ENCODE measurements around the gene POC1A.
A peak's percentile ranks its signal among the peaks of the same experiment; 100 is the strongest.

POC1A gene

DNA sequence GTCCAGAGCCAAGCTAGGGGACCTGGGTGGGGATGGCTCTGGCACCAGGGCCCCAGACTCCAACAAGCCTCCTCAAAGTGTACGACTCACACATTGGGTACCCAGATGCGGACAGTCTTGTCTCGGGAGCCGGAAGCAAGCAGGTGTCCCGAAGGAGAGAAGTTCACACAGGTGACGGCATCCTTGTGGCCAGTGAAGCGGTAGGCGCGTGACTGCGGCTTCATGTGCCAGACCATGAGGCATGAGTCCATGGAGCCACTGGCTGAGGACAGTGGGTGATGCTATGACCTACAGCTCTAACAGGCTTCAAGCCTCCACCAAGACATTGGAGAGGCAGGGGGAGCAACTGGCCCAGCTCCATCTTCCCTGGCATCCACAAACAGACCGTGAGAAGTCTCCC is 4.5 kb downstream of the POC1A start:
- Histone ChIP-seq H3K4me1 (ENCODE audit: control insufficient read depth, insufficient read depth, low read length) (peaks cover 9% of the 10 kb centered on the region), H3K9ac (ENCODE audit: low read length) (no peak overlapping the region), H3K9me3 (ENCODE audit: control insufficient read depth, low read length) (no peaks in the 10 kb centered on the region), H3K36me3 (ENCODE audit: control insufficient read depth, insufficient read depth, low read length, severe bottlenecking) (no peaks in the 10 kb centered on the region), H3K27me3 (replicated peaks; ENCODE audit: control insufficient read depth, insufficient read depth, low read length) (no peaks in the 10 kb centered on the region), H3K4me3 (ENCODE audit: low read length) (no peak overlapping the region)
- DNase-seq (ENCODE audit: low read depth), result no peak

DNA sequence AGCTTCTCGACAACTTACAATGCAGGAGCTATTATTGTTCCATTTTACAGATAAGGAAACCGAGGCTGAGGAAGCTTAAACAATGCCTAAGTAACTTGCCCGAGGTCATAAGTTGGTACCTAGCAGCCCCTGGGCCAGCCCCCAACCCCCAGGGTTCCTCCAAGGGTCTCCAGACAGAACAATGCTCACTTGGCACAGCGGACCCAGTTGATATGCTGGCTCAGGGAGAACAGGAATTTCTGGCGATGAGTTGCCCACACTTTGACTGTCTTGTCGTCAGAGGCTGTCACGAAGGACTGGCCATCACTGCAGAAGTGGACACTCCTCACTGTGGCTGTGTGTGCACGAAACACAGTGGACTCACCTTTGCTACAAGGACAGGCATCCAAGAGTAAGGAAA is 5.2 kb downstream of the POC1A start:
- no peak for DNase-seq (ENCODE audit: low read depth)
- Histone ChIP-seq H3K4me3 (ENCODE audit: low read length) (no peak overlapping the region), H3K27me3 (replicated peaks; ENCODE audit: control insufficient read depth, insufficient read depth, low read length) (no peaks in the 10 kb centered on the region), H3K9me3 (ENCODE audit: control insufficient read depth, low read length) (no peaks in the 10 kb centered on the region), H3K9ac (ENCODE audit: low read length) (no peak overlapping the region), H3K36me3 (ENCODE audit: control insufficient read depth, insufficient read depth, low read length, severe bottlenecking) (no peaks in the 10 kb centered on the region), H3K4me1 (ENCODE audit: control insufficient read depth, insufficient read depth, low read length) (peaks cover 9% of the 10 kb centered on the region)

DNA sequence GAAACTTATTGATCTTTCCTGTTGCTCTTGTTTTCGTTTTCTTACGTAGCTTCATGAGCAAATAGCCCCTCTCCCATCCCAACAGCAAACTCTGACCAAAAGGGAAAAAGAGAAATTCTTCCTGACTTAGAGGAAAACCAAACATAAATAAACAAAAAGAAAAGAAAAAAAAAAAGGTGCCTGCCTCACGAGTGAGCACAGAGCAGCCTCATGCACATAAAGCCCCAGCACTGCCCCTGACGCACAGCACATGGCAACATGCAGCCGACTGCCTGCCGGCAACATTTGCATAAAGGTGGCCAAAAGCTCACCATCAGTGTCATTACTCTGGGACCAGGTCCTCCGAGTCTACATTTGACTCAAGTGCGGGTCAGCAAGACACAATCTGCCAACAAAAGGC is 6.4 kb downstream of the POC1A start:
- DNase-seq (ENCODE audit: low read depth), result no peak
- Histone ChIP-seq H3K27me3 (replicated peaks; ENCODE audit: control insufficient read depth, insufficient read depth, low read length) (no peaks in the 10 kb centered on the region), H3K4me1 (ENCODE audit: control insufficient read depth, insufficient read depth, low read length) (no peaks in the 10 kb centered on the region), H3K36me3 (ENCODE audit: control insufficient read depth, insufficient read depth, low read length, severe bottlenecking) (no peaks in the 10 kb centered on the region), H3K9ac (ENCODE audit: low read length) (no peak overlapping the region), H3K9me3 (ENCODE audit: control insufficient read depth, low read length) (no peaks in the 10 kb centered on the region), H3K4me3 (ENCODE audit: low read length) (no peak overlapping the region)

DNA sequence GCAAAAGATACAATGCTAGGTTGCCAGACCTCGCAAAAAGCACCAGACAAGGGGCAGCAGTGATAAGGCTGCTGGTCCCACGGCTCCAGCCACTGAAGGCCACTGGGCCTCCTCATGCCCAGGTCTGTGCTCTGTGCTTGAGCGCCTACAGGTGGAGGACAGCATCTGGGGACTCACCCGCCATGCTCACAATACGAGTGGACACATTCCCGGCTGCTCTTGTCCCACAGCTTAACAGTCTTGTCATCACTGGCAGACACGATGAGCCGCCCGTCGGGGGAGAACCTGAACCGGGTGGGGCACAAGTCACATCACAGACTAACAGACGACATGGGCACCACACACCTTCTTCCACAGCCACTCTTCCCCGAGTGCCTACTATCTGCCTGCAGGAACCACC is 7.4 kb downstream of the POC1A start:
- no peak overlapping the region for H3K4me3 ChIP-seq (ENCODE audit: low read length)
- no peaks in the 10 kb centered on the region for H3K36me3 ChIP-seq (ENCODE audit: control insufficient read depth, insufficient read depth, low read length, severe bottlenecking)

DNA sequence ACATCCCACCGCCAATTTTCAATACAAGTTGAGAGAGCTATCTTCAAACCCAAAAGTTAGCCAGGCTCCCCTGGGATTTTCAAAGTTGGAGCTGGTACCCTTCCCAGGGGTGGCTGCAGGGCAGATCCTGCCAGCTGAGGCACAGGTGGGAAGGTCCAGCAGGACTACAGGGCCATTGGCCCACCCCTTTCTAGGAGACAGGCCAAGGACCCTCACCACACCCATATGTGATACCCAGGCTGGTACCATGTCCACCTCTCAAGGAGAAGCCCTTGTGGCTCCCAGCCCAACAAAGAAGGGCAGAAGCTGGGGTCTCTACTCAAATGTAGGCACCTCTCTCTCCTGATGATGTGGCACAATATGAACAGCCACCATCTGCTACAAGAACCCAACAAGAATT is 8.0 kb downstream of the POC1A start:
- no peaks in the 10 kb centered on the region for H3K27me3 ChIP-seq (replicated peaks; ENCODE audit: control insufficient read depth, insufficient read depth, low read length)
- no peak overlapping the region for H3K4me3 ChIP-seq (ENCODE audit: low read length)
- H3K36me3 ChIP-seq (ENCODE audit: control insufficient read depth, insufficient read depth, low read length, severe bottlenecking), result no peaks in the 10 kb centered on the region
- no peak overlapping the region for H3K9ac ChIP-seq (ENCODE audit: low read length)
- H3K4me1 ChIP-seq (ENCODE audit: control insufficient read depth, insufficient read depth, low read length), result no peaks in the 10 kb centered on the region
- DNase-seq (ENCODE audit: low read depth), result no peak
- no peaks in the 10 kb centered on the region for H3K9me3 ChIP-seq (ENCODE audit: control insufficient read depth, low read length)

More for the DNA sequence above, 7.4 kb downstream of the POC1A start:
- Histone ChIP-seq H3K9ac (ENCODE audit: low read length) (no peak overlapping the region), H3K27me3 (replicated peaks; ENCODE audit: control insufficient read depth, insufficient read depth, low read length) (no peaks in the 10 kb centered on the region), H3K4me1 (ENCODE audit: control insufficient read depth, insufficient read depth, low read length) (no peaks in the 10 kb centered on the region), H3K9me3 (ENCODE audit: control insufficient read depth, low read length) (no peaks in the 10 kb centered on the region)
- no peak for DNase-seq (ENCODE audit: low read depth)

DNA sequence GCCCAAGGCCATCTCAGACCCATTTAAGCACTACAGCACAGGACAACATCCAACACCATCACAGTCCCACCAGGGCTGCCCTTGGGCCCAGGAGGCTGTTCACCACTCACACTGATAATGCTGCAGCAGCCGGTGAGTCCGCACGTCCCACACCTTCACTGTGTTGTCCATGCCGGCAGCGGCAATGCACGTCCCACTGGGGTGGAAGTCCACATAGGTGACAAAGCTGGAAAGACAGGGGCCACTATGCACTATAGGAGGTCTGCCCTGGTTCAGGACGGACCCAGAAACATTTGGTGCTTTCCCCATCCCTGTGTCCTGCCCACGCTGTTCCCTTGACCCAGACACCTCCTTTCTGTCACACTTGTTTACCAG is 8.5 kb downstream of the POC1A start:
- no peaks in the 10 kb centered on the region for H3K27me3 ChIP-seq (replicated peaks; ENCODE audit: control insufficient read depth, insufficient read depth, low read length)
- H3K4me3 ChIP-seq (ENCODE audit: low read length), result no peak overlapping the region
- no peaks in the 10 kb centered on the region for H3K4me1 ChIP-seq (ENCODE audit: control insufficient read depth, insufficient read depth, low read length)
- H3K36me3 ChIP-seq (ENCODE audit: control insufficient read depth, insufficient read depth, low read length, severe bottlenecking), result no peaks in the 10 kb centered on the region
- no peaks in the 10 kb centered on the region for H3K9me3 ChIP-seq (ENCODE audit: control insufficient read depth, low read length)
- H3K9ac ChIP-seq (ENCODE audit: low read length), result no peak overlapping the region
- DNase-seq (ENCODE audit: low read depth), result no peak

DNA sequence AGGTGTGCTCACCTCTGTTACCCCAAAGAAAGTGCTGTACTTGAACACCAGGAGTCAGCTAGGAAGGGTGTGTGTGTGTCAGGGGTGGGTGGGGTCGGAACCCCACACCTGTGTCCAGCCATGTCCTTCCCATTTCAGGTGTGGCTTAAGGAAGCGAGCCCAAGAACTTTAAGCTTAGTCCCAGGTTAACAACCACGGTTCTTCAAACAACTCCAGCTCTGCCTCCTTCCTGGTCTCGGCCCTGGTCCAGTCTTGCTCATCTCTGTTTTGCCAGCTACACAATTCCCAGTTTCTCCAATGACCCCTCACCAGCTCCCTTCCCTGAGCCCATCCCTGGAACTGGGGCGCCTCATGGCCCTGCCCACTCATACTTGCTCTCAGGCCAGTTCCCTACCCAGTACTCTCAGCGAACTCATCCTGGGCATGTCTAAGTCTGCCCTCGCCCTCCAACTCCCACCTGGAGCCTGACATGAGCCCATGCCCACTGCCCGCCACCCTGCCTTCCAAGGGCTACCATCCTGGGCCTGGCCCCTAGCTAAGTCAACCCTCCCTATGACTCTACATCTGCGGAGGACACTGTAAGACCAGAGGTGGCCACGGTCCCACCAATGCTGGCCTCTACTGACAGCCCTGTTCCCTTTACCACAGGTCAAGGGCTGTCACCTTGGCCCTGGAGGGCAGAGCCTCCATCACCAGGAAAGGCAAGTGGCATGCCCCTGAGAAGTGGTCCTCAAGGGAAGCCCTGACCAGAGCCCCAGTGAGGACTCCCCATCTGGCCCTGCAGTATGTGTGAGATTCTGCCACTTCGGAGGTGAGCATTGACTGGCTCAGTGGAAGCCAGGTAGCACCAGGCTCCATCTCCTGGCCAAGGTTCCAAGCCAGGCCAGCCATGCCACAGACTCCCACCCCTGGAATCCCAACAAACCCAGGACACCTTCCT is 9.2 kb downstream of the POC1A start:
- no peaks in the 10 kb centered on the region for H3K27me3 ChIP-seq (replicated peaks; ENCODE audit: control insufficient read depth, insufficient read depth, low read length)
- no peak overlapping the region for H3K9ac ChIP-seq (ENCODE audit: low read length)
- no peaks in the 10 kb centered on the region for H3K4me1 ChIP-seq (ENCODE audit: control insufficient read depth, insufficient read depth, low read length)
- no peaks in the 10 kb centered on the region for H3K36me3 ChIP-seq (ENCODE audit: control insufficient read depth, insufficient read depth, low read length, severe bottlenecking)
- DNase-seq (ENCODE audit: low read depth), result no peak
- H3K4me3 ChIP-seq (ENCODE audit: low read length), result no peak overlapping the region
- H3K9me3 ChIP-seq (ENCODE audit: control insufficient read depth, low read length), result no peaks in the 10 kb centered on the region

DNA sequence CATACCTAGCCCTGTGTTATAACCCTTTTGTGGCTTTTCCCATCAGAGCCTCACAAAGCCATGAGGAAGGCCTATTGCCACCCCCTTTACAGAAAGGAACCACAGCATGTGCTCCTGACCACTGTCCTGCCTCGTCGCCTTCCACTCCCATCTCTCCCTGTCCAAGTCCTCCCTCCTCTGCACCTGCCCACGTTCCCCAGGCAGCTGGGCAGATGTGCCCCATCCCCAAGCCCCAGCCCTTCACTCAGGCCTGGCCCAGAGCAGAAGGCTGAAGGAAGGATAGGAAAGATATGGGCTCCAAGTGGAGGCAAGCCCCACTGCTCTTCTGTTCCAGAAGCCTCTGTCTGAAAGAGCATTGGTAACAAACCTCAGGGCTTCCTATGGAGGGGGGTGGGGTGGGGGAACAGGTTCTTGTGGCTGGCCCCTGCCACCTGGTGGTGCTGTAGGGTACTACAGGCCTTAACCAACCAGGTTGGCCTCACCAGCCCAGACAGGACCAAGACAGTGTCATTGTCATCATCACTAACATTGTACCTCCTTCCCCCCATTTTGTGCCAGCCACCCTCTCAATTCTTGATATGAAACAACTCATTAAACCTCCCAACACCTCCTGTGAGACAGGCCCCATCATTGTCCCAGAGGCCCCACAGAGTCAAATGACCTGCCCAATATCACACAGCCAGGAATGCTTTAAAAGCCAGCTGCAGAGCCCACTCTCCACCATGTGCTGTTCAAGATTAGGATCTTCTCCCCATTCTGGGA is 10.0 kb downstream of the POC1A start:
- H3K9me3 ChIP-seq (ENCODE audit: control insufficient read depth, low read length), result no peaks in the 10 kb centered on the region
- H3K4me3 ChIP-seq (ENCODE audit: low read length), result no peak overlapping the region
- no peak overlapping the region for H3K9ac ChIP-seq (ENCODE audit: low read length)
- no peaks in the 10 kb centered on the region for H3K36me3 ChIP-seq (ENCODE audit: control insufficient read depth, insufficient read depth, low read length, severe bottlenecking)
- H3K4me1 ChIP-seq (ENCODE audit: control insufficient read depth, insufficient read depth, low read length), result no peaks in the 10 kb centered on the region
- H3K27me3 ChIP-seq (replicated peaks; ENCODE audit: control insufficient read depth, insufficient read depth, low read length), result no peaks in the 10 kb centered on the region
- peak; percentile 89 for DNase-seq (ENCODE audit: low read depth)

DNA sequence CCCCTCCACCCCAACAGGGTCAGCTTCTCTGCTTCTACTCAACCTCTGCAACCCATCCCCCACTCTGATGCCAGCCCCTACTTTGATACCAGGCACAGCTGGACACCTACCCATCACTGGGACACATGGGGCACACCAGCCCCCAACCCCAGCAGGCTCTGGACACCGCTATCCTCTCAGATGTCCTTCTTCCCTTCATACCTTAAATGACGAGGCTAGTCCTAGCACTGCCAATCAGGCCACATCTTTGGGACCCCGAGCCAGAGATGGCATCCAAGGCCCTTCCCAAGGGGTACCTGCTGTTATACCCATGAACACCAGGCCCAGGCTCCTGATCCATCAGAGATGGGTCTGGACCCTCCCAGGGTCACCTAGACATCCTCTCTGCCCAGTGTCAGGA is 10.6 kb downstream of the POC1A start:
- no peak for DNase-seq (ENCODE audit: low read depth)
- Histone ChIP-seq H3K36me3 (ENCODE audit: control insufficient read depth, insufficient read depth, low read length, severe bottlenecking) (no peaks in the 10 kb centered on the region), H3K9ac (ENCODE audit: low read length) (no peak overlapping the region), H3K4me1 (ENCODE audit: control insufficient read depth, insufficient read depth, low read length) (no peaks in the 10 kb centered on the region), H3K9me3 (ENCODE audit: control insufficient read depth, low read length) (no peaks in the 10 kb centered on the region), H3K27me3 (replicated peaks; ENCODE audit: control insufficient read depth, insufficient read depth, low read length) (no peaks in the 10 kb centered on the region), H3K4me3 (ENCODE audit: low read length) (no peak overlapping the region)

DNA sequence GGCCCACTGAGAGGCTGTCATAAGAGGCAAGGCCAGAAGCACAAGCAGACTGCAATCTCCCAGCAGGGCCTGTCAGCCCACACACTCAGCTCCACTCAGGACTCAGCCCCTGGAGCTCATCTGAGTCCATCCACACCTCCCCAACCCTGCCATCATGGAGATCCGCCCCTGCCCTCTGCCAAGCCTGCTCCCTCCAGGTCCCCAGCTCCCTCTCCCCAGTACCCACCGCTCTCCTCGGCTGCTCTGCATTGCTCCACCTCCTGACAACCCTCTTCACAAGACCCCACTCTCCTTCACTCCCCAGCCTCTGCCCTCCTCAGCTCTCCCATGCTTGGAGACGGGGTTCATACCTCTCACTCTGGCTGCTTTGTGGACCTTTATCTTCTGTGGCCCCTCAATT is 11.1 kb downstream of the POC1A start:
- Histone ChIP-seq H3K9ac (ENCODE audit: low read length) (no peak overlapping the region), H3K27me3 (replicated peaks; ENCODE audit: control insufficient read depth, insufficient read depth, low read length) (no peaks in the 10 kb centered on the region), H3K4me3 (ENCODE audit: low read length) (no peak overlapping the region), H3K36me3 (ENCODE audit: control insufficient read depth, insufficient read depth, low read length, severe bottlenecking) (no peaks in the 10 kb centered on the region), H3K9me3 (ENCODE audit: control insufficient read depth, low read length) (no peaks in the 10 kb centered on the region), H3K4me1 (ENCODE audit: control insufficient read depth, insufficient read depth, low read length) (no peaks in the 10 kb centered on the region)
- no peak for DNase-seq (ENCODE audit: low read depth)

DNA sequence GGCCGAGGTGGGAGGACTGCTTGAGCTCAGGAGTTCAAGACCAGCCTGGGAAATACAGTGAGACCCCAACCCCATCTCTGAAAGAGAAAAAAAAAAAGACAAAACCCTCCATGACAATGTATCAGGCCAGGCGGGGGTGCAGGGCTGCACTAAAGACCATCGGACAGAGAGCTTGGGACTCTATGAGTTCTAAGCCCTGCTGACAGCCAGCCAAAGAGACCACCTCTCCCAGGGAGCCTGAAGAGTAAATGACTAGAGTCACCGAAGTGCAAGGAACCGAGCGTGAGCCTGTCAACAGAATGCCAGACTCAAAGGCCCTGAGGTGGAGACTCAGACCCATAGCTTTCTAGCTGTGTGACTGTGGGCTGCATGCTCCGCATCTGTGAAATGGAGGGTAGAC is 12.5 kb downstream of the POC1A start:
- no peaks in the 10 kb centered on the region for H3K9me3 ChIP-seq (ENCODE audit: control insufficient read depth, low read length)
- no peak for DNase-seq (ENCODE audit: low read depth)
- no peak overlapping the region for H3K9ac ChIP-seq (ENCODE audit: low read length)
- H3K27me3 ChIP-seq (replicated peaks; ENCODE audit: control insufficient read depth, insufficient read depth, low read length), result no peaks in the 10 kb centered on the region
- H3K4me1 ChIP-seq (ENCODE audit: control insufficient read depth, insufficient read depth, low read length), result peaks cover 3% of the 10 kb centered on the region
- no peaks in the 10 kb centered on the region for H3K36me3 ChIP-seq (ENCODE audit: control insufficient read depth, insufficient read depth, low read length, severe bottlenecking)
- no peak overlapping the region for H3K4me3 ChIP-seq (ENCODE audit: low read length)
